Measurements from ENCODE around the gene C10orf95.

Gene C10orf95

GRCh38 chr10:102432162-102432950, 19.0 kb downstream of the C10orf95 start, which contains the start of gene CUEDC2 (continued):
- TF ChIP-seq ZNF302 (tag by site-specific recombination; IDR thresholded peaks at IDR 0.05; ENCODE audit: low read depth) (no peak), ZNF521 (tag by site-specific recombination; IDR thresholded peaks at IDR 0.05) (no peak), ZNF792 (tag by site-specific recombination; IDR thresholded peaks at IDR 0.05) (no peak), ZNF354C (tag by site-specific recombination; IDR thresholded peaks at IDR 0.05; ENCODE audit: borderline replicate concordance, low read depth) (no peak), WT1 (tag by site-specific recombination; IDR thresholded peaks at IDR 0.05) (peak; percentile 66), ZNF416 (tag by site-specific recombination; IDR thresholded peaks at IDR 0.05) (no peak), ZNF423 (tag by site-specific recombination; IDR thresholded peaks at IDR 0.05) (no peak; the same call in 1 of the 2 replicates), ZNF23 (tag by site-specific recombination; IDR thresholded peaks at IDR 0.05; ENCODE audit: borderline replicate concordance) (no peak), SP3 (tag by site-specific recombination; IDR thresholded peaks at IDR 0.05) (peak; percentile 99), TSHZ1 (tag by site-specific recombination; IDR thresholded peaks at IDR 0.05; ENCODE audit: borderline replicate concordance) (no peak), ZXDB (tag by site-specific recombination; IDR thresholded peaks at IDR 0.05) (peak; percentile 92), GLIS2 (tag by site-specific recombination; IDR thresholded peaks at IDR 0.05) (peak; percentile 81), ZNF692 (tag by site-specific recombination; IDR thresholded peaks at IDR 0.05) (peak; percentile 88), ZBTB44 (tag by site-specific recombination; IDR thresholded peaks at IDR 0.05) (peak; percentile 85), ZNF133 (tag by site-specific recombination; IDR thresholded peaks at IDR 0.05) (no peak), ZNF658 (tag by site-specific recombination; IDR thresholded peaks at IDR 0.05) (no peak), ZBTB1 (tag by site-specific recombination; IDR thresholded peaks at IDR 0.05) (no peak), HOXC10 (CRISPR knock-in tag; IDR thresholded peaks at IDR 0.05) (no peak), ZNF311 (tag by site-specific recombination; IDR thresholded peaks at IDR 0.05; ENCODE audit: borderline replicate concordance) (no peak), REST (tag by site-specific recombination; IDR thresholded peaks at IDR 0.05) (0 out of 2 replicates have a peak, but pooled peaks have one; percentile 14), BCL11B (tag by site-specific recombination; IDR thresholded peaks at IDR 0.05; ENCODE audit: low read depth) (no peak), ZNF488 (tag by site-specific recombination; IDR thresholded peaks at IDR 0.05) (no peak), YY1 (tag by site-specific recombination; IDR thresholded peaks at IDR 0.05) (peak; percentile 98), ZNF677 (tag by site-specific recombination; IDR thresholded peaks at IDR 0.05) (no peak), ZNF600 (tag by site-specific recombination; IDR thresholded peaks at IDR 0.05) (peak; percentile 69; the same call in 1 of the 2 replicates)
